GM23338 (cell line): ENCODE data around the gene ZNF189. TPM values are rescaled to one million over a fixed set of nuclear protein-coding genes. Genes with fewer than 3 reads are reported as not detected.

Experiments
- ATAC-seq: fragments of 200-7000 bp; cut with Tn5 transposase; 3 replicates; pipeline ENCODE4 v1.9.1; 2020
- DNase-seq: peaks from one replicate; pipeline ENCODE4 v3.0.0-alpha.2; 2015; ENCODE audit warnings: low spot score
- H2AFZ ChIP-seq: fragments of 200-600 bp; sonication (generic); 2 replicates; pipeline ENCODE4 v1.8.0; 2016; ENCODE audit warnings: antibody characterized with exemption, mild to moderate bottlenecking, moderate library complexity
- H3F3A ChIP-seq: fragments of 200-600 bp; sonication (generic); replicated peaks from 2 replicates; pipeline ENCODE4 v1.8.0; 2017; ENCODE audit warnings: antibody characterized with exemption, mixed run types, low read depth
- H3K27ac ChIP-seq: fragments of 200-600 bp; sonication (generic); 2 replicates; pipeline ENCODE4 v1.6.1; 2016; ENCODE audit warnings: low read depth
- H3K27me3 ChIP-seq: fragments of 200-600 bp; sonication (generic); 2 replicates; pipeline ENCODE4 v1.8.0; 2016; ENCODE audit warnings: mild to moderate bottlenecking, mixed run types, moderate library complexity; ENCODE audit not compliant: insufficient read depth
- H3K36me3 ChIP-seq: fragments of 200-600 bp; sonication (generic); 2 replicates; pipeline ENCODE4 v1.8.0; 2016; ENCODE audit warnings: mild to moderate bottlenecking; ENCODE audit not compliant: insufficient read depth
- H3K4me1 ChIP-seq: fragments of 200-600 bp; sonication (generic); 2 replicates; pipeline ENCODE4 v1.8.0; 2016; ENCODE audit warnings: mild to moderate bottlenecking, moderate library complexity; ENCODE audit not compliant: insufficient read depth
- H3K4me2 ChIP-seq: fragments of 200-600 bp; sonication (generic); 2 replicates; pipeline ENCODE4 v1.7.1; 2017; ENCODE audit warnings: mixed run types
- H3K4me3 ChIP-seq: fragments of 200-600 bp; sonication (generic); 2 replicates; pipeline ENCODE4 v1.6.1; 2016; ENCODE audit warnings: mixed run types
- H3K79me2 ChIP-seq: fragments of 200-600 bp; sonication (generic); replicated peaks from 2 replicates; pipeline ENCODE4 v1.8.0; 2017; ENCODE audit warnings: mild to moderate bottlenecking; ENCODE audit not compliant: insufficient read depth
- H3K9me2 ChIP-seq: fragments of 200-600 bp; sonication (generic); 2 replicates; pipeline ENCODE4 v1.8.0; 2017; ENCODE audit not compliant: insufficient read depth
- H4K20me1 ChIP-seq: fragments of 200-600 bp; sonication (generic); replicated peaks from 2 replicates; pipeline ENCODE4 v1.8.0; 2017; ENCODE audit warnings: mild to moderate bottlenecking; ENCODE audit not compliant: insufficient read depth
- H3K27ac Mint-ChIP-seq: 2 replicates; pipeline ENCODE4 v1.8.0; 2020; ENCODE audit warnings: inconsistent platforms, mild to moderate bottlenecking, moderate library complexity, mixed read lengths
- H3K27me3 Mint-ChIP-seq: 3 replicates; pipeline ENCODE4 v1.8.0; 2022; ENCODE audit warnings: low read depth, mild to moderate bottlenecking, moderate library complexity, mixed read lengths, inconsistent platforms; ENCODE audit not compliant: insufficient read depth, poor library complexity
- H3K36me3 Mint-ChIP-seq: 3 replicates; pipeline ENCODE4 v1.8.0; 2021; ENCODE audit warnings: low read depth, mild to moderate bottlenecking, inconsistent platforms, moderate library complexity, mixed read lengths
- H3K4me1 Mint-ChIP-seq: 3 replicates; pipeline ENCODE4 v1.8.0; 2020; ENCODE audit warnings: mild to moderate bottlenecking, inconsistent platforms, mixed read lengths
- H3K4me3 Mint-ChIP-seq: 3 replicates; pipeline ENCODE4 v1.8.0; 2021; ENCODE audit warnings: moderate library complexity, mild to moderate bottlenecking, inconsistent platforms, mixed read lengths
- H3K9me3 Mint-ChIP-seq: 3 replicates; pipeline ENCODE4 v1.8.0; 2020; ENCODE audit warnings: moderate library complexity, mild to moderate bottlenecking, inconsistent platforms, mixed read lengths
- CREB1 ChIP-seq: fragments of 250-450 bp; sonication (Bioruptor Pico); IDR thresholded peaks from 2 replicates; pipeline ENCODE4 v1.5.0; 2020; ENCODE audit warnings: low read depth, mild to moderate bottlenecking, moderate library complexity
- EZH2 ChIP-seq: fragments of 200-600 bp; sonication (generic); IDR thresholded peaks from one replicate; pipeline ENCODE4 v1.8.0; 2017; ENCODE audit warnings: antibody characterized with exemption, mild to moderate bottlenecking, low read depth; ENCODE audit not compliant: unreplicated experiment
- JUNB ChIP-seq: IDR thresholded peaks from one replicate; pipeline ENCODE4 v1.6.1; 2016; ENCODE audit warnings: antibody characterized with exemption; ENCODE audit not compliant: unreplicated experiment
- NANOG ChIP-seq: IDR thresholded peaks from 2 replicates; pipeline ENCODE4 v1.6.1; 2016; ENCODE audit warnings: antibody characterized with exemption, borderline replicate concordance
- POLR2AphosphoS5 ChIP-seq: IDR thresholded peaks from 2 replicates; pipeline ENCODE4 v1.6.1; 2016; ENCODE audit warnings: antibody characterized with exemption, low read depth
- REST ChIP-seq: IDR thresholded peaks from one replicate; pipeline ENCODE4 v1.6.1; 2018; ENCODE audit warnings: antibody characterized with exemption; ENCODE audit not compliant: unreplicated experiment
- STAT1 ChIP-seq: IDR thresholded peaks from one replicate; pipeline ENCODE4 v1.6.1; 2016; ENCODE audit warnings: antibody characterized with exemption; ENCODE audit not compliant: unreplicated experiment
- ZNF114 ChIP-seq: fragments of 250-450 bp; sonication (Bioruptor Pico); IDR thresholded peaks from 2 replicates; pipeline ENCODE4 v1.5.0; 2020; ENCODE audit warnings: mild to moderate bottlenecking, moderate library complexity
- ZNF331 ChIP-seq: fragments of 250-450 bp; sonication (Bioruptor Pico); IDR thresholded peaks from 2 replicates; pipeline ENCODE4 v1.5.0; 2020; ENCODE audit warnings: low read depth, mild to moderate bottlenecking, moderate library complexity
- polyA plus RNA-seq: library from polyadenylated mRNA; unstranded; fragments of >200 nt; fragmentation: Nextera tagmentation; extraction: Ambion mirVana; gene quantifications from 2 replicates; pipeline ENCODE4 v1.2.1, GENCODE V29; 2016
- total RNA-seq: library from RNA; depleted of rRNA; stranded (reverse); fragments of >200 nt; shearing (Covaris generic); gene quantifications from 2 replicates; pipeline ENCODE4 v1.2.3, GENCODE V29; 2014
- TF ChIP-seq, protein P1 (sequence below), 2 experiments: fragments of 200-600 bp in 1 of 2; sonication (generic) in 1 of 2; conservative IDR thresholded peaks; 2 replicates each; pipeline versions ENCODE4 v1.5.1 to v1.6.1; 2016 to 2017; ENCODE audit warnings: antibody characterized with exemption in 2 of 2, low read depth in 2 of 2, mild to moderate bottlenecking in 2 of 2, moderate library complexity in 1 of 2
- TF ChIP-seq, protein P2 (sequence below): IDR thresholded peaks from 2 replicates; pipeline ENCODE4 v1.6.1; 2016; ENCODE audit warnings: antibody characterized with exemption

ZNF189 gene
- total and polyA plus RNA-seq, 2 experiments from 2014 or later, result 5.8 to 10.6 TPM

DNA sequence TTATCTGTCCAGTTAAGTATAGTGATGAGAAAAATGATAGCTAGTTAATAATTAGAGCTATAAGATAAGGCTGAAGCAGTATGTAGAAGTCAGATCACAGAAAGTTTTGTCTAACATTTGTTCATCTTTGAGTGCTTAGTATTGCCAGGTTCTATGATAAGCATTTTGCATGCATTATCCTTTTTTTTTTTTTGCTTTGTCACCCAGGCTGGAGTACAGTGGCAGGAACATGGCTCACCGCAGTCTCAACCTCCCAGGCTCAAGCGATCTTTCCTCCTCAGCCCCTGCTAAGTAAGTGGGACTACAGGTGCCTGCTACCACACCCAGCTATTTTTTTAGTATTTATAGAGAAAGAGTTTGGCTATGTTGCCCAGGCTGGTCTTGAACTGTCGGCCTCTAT lies 31.3 kb upstream of the ZNF189 start (continued):
- TF ChIP-seq REST (no peak), ZNF331 (CRISPR knock-in tag) (no peak)
- TF ChIP-seq, protein P1, sequence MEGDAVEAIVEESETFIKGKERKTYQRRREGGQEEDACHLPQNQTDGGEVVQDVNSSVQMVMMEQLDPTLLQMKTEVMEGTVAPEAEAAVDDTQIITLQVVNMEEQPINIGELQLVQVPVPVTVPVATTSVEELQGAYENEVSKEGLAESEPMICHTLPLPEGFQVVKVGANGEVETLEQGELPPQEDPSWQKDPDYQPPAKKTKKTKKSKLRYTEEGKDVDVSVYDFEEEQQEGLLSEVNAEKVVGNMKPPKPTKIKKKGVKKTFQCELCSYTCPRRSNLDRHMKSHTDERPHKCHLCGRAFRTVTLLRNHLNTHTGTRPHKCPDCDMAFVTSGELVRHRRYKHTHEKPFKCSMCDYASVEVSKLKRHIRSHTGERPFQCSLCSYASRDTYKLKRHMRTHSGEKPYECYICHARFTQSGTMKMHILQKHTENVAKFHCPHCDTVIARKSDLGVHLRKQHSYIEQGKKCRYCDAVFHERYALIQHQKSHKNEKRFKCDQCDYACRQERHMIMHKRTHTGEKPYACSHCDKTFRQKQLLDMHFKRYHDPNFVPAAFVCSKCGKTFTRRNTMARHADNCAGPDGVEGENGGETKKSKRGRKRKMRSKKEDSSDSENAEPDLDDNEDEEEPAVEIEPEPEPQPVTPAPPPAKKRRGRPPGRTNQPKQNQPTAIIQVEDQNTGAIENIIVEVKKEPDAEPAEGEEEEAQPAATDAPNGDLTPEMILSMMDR (conservative IDR thresholded peaks at IDR 0.05; ENCODE audit: low read depth in 2 of 2), result no peak
- TF ChIP-seq, protein P2, sequence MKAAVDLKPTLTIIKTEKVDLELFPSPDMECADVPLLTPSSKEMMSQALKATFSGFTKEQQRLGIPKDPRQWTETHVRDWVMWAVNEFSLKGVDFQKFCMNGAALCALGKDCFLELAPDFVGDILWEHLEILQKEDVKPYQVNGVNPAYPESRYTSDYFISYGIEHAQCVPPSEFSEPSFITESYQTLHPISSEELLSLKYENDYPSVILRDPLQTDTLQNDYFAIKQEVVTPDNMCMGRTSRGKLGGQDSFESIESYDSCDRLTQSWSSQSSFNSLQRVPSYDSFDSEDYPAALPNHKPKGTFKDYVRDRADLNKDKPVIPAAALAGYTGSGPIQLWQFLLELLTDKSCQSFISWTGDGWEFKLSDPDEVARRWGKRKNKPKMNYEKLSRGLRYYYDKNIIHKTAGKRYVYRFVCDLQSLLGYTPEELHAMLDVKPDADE, result no peak

DNA sequence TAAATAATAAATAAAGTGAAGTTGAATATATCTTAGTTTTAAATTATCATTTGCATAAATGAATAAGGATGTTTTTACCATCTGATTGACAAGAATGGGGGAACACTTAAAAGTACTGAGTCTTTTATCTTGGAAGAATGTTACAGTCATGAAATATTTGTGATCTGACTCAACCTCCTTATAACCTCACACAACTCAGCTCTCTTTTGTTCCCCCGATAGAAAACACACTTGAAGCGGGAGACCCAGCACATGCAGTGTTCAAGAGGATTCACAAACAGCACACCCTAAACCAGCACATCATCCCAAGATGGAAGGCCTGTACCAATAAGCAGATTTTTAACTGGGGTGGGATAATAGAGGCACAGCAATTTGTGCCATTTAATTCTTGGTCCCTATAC lies 29.4 kb upstream of the ZNF189 start:
- H3K4me3 Mint-ChIP-seq, result no peak overlapping the region
- Histone ChIP-seq H3K79me2 (no peaks in the 10 kb centered on the region), H3K27me3 (no peaks in the 10 kb centered on the region), H4K20me1 (no peaks in the 10 kb centered on the region), H3K36me3 (no peaks in the 10 kb centered on the region), H3F3A (no peaks in the 10 kb centered on the region), H2AFZ (no peak overlapping the region), H3K4me3 (no peak overlapping the region), H3K27ac (no peak overlapping the region), H3K9me2 (no peaks in the 10 kb centered on the region), H3K4me2 (no peak overlapping the region), H3K4me1 (peaks cover 5% of the 10 kb centered on the region; the same call in 1 of the 2 replicates)
- ATAC-seq (no peak), DNase-seq (no peak)
- H3K27me3 Mint-ChIP-seq, result no peaks in the 10 kb centered on the region
- H3K4me1 Mint-ChIP-seq, result peaks cover 10% of the 10 kb centered on the region; the same call in 2 of the 3 replicates
- H3K27ac Mint-ChIP-seq, result no peak overlapping the region
- no peaks in the 10 kb centered on the region for H3K9me3 Mint-ChIP-seq
- H3K36me3 Mint-ChIP-seq, result no peaks in the 10 kb centered on the region
- TF ChIP-seq STAT1, result no peak
- TF ChIP-seq, protein P2, result no peak
- TF ChIP-seq, protein P1 (conservative IDR thresholded peaks at IDR 0.05; ENCODE audit: low read depth in 2 of 2), result no peak
- TF ChIP-seq REST, result no peak
- TF ChIP-seq ZNF114 (CRISPR knock-in tag), result no peak
- no peak for TF ChIP-seq POLR2AphosphoS5
- no peak for TF ChIP-seq JUNB
- TF ChIP-seq CREB1, result no peak
- TF ChIP-seq NANOG, result no peak
- no peak for TF ChIP-seq EZH2
- TF ChIP-seq ZNF331 (CRISPR knock-in tag), result no peak
